ENCODE measurements around the gene PWWP2B.
A peak's percentile ranks its signal among the peaks of the same experiment; 100 is the strongest.

The PWWP2B gene

GRCh38 chr10:132447446-132448247 is 50.6 kb downstream of the PWWP2B start:
- no peak for DNase-seq (ENCODE audit: low read depth)

DNA sequence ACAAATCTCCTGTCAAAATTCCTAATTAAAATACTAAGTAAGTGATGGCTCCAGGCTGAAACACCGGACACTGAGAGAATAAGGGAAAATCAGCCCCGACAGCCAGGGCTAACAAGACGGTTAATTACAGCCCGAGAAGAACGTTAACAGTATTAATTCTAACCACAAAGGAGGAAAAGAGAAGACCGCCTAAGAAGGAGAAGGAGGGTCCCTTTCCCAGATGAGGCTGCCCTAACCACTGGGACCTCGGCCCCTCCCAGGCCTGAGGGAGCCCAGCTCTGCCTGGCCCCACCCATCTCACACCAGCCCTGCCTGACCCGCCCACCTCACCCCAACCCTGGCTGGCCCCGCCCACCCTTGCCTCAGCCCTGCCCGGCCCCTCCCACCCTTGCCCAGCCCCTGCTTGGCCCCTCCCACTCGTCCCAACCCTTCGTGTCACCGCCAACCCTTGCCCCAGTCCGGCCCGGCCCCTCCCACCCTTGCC is 51.3 kb downstream of the PWWP2B start:
- peak; percentile 14 for DNase-seq (ENCODE audit: low read depth)

DNA sequence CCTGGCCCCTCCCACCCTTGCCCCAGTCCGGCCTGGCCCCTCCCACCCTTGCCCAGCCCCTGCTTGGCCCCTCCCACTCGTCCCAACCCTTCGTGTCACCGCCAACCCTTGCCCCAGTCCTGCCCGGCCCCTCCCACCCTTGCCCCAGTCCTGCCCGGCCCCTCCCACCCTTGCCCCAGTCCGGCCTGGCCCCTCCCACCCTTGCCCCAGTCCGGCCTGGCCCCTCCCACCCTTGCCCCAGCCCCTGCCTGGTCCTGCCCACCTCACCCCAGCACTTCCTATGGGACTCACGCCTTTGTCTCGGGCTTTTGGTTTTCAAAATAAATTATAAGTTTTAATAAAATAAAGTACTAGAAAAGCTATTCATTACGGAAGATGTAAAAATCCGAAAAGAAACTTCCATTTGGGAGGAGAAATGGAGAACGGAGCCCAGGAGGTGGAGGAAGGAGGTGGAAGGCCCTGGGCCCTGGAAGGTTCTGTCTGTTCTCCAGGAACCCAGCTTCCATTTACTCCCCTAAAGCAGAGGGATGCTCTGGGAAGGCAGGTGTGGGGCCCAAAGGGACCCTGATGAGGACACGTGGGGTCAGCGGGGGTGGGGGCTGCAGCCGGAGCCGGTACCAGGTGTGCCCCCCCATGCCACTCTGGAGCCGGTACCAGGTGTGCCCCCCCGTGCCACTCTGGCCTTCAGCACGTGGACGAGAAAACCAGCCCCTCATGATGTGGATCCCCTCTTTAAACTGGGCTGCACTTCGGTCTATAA is 52.2 kb downstream of the PWWP2B start:
- DNase-seq (ENCODE audit: low read depth), result no peak

DNA sequence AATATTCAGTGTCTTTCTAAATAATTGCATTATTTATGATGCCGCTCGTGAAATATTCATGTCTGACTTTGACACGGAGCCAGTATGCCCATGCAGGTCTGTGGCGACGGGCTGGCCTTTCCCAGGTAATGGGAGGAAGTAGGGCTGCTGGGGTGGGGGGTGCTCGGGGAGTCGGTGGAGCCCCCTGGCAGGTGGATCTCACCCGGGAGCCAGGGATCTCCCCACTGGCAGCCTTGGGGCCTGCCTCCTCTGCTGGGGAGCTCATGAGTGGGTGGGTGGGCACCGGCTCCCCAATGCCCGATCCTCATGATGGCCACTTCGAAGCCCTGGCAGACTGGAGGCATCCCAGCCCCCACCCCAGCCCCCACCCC is 52.8 kb downstream of the PWWP2B start:
- DNase-seq (ENCODE audit: low read depth), result no peak

GRCh38 chr10:132450466-132450824 is 53.4 kb downstream of the PWWP2B start:
- DNase-seq (ENCODE audit: low read depth), result no peak

DNA sequence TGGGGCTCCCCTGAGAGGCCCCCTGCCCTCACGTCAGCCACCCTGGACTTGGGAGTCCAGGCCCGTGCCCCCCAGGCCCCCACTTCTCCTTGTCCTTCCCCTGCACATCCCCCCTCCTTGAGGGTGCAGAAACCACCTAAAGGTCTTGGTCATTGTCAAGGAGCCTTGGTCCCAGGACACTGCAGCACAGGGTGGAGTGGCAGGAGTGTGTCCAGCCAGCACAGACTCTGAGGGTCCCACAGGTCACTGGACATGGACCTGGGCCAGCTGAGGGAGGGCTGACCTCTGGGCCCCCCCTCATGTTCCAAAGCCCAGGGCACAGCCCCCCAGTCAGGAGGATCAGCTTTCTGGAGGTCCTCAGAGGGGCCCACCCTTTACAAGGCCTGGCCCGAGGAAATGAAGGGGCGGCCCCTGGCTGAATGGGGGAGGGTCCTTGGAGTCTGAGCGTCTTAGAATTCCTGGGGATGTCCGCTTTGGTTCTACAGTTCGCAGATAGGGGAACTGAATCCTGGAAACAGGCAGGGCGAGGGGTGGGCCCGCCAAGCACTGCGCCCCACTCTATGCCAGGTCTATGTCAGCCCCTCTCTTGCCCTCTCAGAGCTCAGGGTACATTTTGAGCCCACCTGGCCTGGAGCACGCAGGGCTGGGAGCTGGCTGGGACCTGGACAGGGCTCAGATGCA is 54.0 kb downstream of the PWWP2B start:
- no peak for DNase-seq (ENCODE audit: low read depth)

DNA sequence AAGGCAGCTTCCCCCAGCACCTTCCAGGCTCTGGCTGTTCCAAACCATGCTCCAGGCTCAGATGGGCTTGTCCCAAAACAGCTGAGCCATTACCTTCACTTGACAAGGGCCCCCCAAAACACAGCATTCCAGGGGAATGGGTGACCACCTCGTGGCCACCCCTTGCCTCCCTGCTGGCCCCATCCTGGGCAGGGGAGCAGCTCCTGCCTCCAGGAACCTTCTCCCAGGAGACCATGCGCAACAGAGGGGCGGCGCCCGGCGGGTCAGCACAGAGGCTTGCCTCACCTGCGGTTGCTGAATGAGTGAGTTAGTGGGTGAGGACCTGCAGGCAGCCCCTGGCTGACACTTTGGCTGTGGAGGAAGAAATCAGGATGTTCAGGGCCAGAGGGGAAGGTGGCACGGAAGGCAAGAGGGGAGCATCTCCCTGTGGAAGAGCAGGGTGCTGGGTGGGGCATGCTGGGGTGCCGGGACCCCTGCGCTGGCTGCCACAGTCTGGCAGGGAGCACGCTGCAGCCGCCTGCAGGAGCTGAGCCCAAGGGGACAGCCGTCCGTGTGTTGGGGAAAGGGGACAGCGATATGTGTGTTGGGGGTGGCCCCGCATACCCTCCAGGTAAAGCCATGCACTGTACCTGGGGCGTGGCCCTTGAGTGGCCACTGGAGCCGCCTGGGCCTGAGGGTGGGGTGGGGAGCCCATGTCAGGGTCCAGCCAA is 54.7 kb downstream of the PWWP2B start:
- no peak for DNase-seq (ENCODE audit: low read depth)

DNA sequence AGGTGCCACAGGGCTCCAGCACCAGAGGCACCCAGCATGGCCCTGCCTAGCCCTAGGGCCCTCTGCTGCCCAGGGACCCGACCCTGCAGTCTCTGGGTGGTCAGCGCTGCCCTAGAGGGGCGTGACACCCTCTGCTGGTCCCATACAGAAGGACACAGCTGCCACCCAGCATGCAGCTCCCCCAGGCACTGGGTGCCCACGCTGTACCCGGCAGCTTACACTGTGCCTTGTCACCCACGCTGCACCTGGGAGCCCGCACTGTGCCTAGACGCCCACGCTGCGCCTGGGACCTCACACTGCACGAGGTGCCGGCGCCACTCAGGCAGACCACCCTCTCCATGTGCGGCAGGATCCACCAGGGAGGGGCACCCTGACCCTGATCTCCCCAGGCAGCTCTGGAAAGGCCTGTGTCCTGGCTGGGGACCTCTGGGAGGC is 55.2 kb downstream of the PWWP2B start:
- no peak for DNase-seq (ENCODE audit: low read depth)

- no peak for DNase-seq (ENCODE audit: low read depth)
Measured at GRCh38 chr10:132452651-132453469, 55.9 kb downstream of the PWWP2B start.

GRCh38 chr10:132453470-132453861 is 56.5 kb downstream of the PWWP2B start:
- DNase-seq (ENCODE audit: low read depth), result no peak

DNA sequence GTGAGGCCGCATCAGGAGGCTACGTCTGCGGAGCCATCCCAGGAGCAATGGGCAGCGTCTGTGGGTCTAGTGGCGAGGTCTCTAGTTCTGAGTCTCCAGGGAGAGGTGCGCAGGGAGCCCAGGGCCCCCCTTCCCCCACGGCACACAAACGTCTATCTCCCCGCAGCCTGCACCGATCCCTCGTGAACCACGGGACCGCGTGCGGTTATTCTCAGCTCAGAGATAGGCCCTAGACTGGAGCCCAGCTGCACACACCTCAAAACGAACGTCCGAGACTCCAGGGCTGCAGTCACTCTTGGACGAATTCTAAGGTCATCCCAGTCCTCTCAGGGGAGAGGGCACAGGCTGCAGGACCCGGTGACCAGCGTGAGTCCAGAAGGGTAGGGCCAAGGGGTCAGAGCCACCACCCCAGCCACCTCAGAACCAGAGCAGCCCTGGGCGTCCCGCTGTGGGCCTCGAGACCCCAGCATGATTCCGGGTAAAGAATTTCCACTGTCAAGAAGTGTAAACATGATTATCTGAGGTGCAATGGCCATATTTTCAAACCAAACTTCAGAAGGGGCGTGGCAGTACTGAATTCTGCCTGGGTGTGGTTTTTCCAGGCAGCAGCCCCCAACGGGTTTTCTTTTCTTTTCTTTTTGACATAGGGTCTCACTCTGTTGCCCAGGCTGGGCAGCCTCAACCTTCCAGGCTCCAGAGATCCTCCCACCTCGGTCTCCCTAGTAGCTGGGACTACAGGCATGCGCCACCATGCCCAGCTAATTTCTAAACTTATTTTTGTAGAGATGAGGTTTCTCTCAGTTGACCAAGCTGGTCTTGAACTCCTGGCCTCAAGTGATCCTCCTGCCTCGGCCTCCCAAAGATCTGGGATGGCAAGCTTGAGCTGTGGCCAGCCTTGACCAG is 57.5 kb downstream of the PWWP2B start:
- DNase-seq (ENCODE audit: low read depth), result no peak

DNA sequence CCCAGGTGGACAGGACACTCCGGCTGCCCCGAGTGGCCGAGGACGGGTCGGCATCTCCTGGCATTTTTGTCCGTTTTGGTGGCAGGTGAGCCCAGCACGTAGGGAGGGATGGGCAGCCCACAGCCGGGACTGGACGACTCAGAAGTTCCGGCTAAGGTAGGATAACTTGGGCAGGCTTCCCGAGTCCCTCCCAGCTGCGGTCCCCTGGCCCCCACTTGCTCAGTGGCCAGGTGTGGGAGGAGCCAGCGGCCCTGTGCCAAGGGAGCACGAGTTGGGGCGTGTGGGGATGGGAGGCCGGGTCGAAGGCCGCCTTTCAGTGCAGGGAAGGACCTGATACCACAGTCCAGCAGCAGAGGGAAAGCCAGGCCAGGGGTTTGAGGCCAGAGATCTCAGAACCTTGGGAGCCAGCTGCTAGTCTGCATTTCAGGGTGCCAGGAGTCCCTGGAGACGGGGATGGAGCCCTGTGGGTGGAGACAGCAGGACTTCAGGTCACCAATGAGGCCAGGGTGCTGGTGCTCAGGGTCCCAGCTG is 58.5 kb downstream of the PWWP2B start:
- DNase-seq (ENCODE audit: low read depth), result no peak

DNA sequence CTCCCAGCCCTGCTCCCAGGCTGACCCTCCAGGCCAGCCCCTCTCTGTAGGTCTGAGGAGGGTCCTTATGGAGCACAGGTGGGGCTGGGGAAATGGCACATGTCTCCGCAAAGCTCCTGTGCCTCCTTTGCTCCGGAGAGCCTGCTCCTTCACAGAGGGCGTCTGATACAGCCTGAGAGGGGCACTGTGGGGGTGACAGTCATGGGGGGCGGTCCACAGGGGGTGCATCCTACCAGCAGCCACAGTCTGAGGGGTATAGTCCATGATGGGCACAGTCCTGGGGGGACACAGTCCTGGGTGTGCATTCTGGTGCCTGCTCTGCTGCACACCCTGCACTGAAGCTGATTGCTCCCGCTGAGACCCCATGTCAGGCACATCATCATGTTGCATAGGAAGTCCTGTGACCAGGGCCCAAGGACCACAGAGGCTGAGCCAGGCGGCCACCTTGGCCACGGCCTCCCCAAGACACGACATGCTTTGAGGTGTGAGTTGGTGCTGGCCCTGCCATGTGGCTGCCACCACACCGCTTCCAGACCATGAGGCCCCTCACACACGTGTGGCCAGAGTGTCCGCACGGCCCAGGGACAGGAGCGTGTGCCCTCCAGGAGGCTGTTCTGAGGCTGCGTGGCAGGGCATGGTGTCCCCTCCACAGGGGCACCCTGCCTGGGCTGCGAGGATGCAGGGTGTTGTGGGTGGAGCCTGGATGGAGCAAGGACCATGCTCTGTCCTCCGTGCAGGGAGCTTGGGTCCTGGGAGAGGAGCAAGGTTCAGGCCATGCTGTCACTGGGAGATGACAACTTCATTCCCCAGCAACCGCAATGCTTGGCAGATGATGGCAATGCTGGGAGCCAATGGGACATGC is 59.2 kb downstream of the PWWP2B start:
- DNase-seq (ENCODE audit: low read depth), result no peak

- DNase-seq (ENCODE audit: low read depth), result no peak
Measured at GRCh38 chr10:132456881-132457280, 59.9 kb downstream of the PWWP2B start.

GRCh38 chr10:132457328-132458070 is 60.5 kb downstream of the PWWP2B start:
- no peak for DNase-seq (ENCODE audit: low read depth)

GRCh38 chr10:132458071-132458585 is 61.1 kb downstream of the PWWP2B start:
- no peak for DNase-seq (ENCODE audit: low read depth)

GRCh38 chr10:132458586-132459300 is 61.7 kb downstream of the PWWP2B start:
- DNase-seq (ENCODE audit: low read depth), result no peak

Data from HS-27A (cell line).